GM18508 (cell line): ENCODE data around the gene PAPPA.
A peak's percentile ranks its signal among the peaks of the same experiment; 100 is the strongest.

Experiments used
- ATAC-seq: cut with Tn5 transposase; IDR thresholded peaks from one replicate; pipeline ENCODE4 v1.9.1; 2021; ENCODE audit warnings: moderate number of reproducible peaks; ENCODE audit not compliant: insufficient read depth, unreplicated experiment

PAPPA gene

GRCh38 chr9:116435706-116436105 is 282.1 kb downstream of the PAPPA start:
- no peak for ATAC-seq

GRCh38 chr9:116436121-116436520 is 282.5 kb downstream of the PAPPA start:
- no peak for ATAC-seq

- ATAC-seq: no peak
Measured at GRCh38 chr9:116437411-116438370, 284.1 kb downstream of the PAPPA start.

GRCh38 chr9:116442528-116442927 is 288.9 kb downstream of the PAPPA start:
- ATAC-seq: no peak

DNA sequence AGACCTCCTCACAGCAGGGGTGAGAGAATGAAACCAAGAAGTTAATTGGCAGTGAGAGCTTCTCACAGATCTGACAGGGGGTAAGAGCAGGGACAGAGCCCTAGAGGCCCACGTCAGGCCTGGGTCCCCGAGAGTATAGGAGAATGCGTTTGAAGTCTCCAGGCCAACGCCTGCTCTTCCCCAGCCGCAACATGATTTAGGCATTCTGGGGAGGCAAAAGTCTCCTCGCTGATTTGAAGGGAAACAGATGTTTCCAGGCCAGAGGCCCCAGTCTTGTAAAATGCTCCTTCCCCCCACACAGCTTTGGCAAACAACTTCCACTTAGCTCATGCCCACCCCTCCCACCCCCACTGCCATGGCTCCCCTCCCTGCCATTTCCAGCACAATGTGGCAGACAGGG is 294.3 kb downstream of the PAPPA start:
- no peak for ATAC-seq

DNA sequence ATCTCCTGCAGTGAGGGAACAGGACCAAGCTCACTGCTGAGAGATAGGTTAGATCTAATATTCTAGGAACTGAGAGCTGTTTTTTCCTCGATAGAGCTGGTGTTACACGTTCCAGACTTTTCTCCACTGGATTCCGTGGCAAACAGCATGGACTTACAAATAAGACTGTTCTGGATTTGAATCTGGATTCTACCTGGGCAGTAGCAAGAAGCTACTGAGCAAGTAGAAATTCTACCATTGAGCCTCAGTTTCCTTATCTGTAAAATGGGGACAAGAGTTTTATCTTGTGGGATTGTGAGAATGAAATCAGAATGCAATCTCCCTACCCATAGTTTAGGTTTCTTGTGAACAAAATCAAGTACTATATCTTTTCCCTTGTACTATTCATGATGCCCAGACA is 294.8 kb downstream of the PAPPA start:
- ATAC-seq: no peak

DNA sequence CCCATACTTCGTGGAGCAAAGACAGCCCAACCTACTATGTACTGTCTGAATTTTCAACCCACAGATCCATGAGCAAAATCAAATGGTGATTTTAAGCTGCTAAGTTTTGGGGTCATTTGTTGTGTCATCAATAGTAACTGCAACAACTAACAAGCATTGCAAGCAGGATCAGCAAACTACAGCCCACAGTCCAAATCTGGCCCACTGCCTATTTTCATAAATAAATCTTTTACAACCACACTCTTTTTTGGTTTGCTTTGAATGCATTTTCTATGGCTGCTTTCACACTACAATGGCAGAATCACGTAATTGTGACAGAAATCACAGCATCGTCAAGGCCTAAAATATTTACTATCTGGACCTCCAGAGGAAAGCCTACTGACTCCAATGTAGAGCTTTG is 296.4 kb downstream of the PAPPA start:
- ATAC-seq: no peak

GRCh38 chr9:116450378-116451139 is 297.0 kb downstream of the PAPPA start:
- ATAC-seq: peak; percentile 83

DNA sequence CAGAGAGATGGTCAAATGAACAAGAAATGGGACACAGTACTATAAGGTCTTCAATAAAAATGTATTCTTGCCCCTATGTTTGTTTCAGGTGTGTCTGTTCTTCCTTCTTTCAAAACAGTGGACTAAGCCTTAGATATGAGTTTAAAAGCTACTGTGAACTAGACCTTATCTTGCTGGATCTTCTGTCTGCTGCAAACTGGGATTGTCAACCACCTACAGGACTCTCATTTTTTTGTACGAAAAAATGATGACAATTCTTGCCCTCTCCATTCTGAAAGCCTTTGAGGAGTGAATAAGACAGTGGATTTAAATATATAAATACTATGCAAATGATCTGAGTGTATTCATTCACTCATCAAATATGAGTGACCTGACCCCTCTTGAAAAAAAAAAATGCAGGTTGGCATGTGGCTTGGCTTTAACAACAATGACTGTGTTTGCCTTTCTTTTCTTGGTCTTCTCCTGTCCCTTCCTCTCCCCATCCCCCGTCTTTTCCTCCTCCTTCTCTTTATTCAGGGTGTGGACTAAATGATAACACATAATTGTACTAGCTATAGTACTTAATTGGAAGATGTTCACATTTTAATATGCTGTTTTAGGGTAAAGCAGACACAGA is 298.0 kb downstream of the PAPPA start:
- no peak for ATAC-seq
